Pancreas (tissue), 10 donors: ENCODE results near the gene CTPS2. TPM values are rescaled to one million over a fixed set of nuclear protein-coding genes. Genes with fewer than 3 reads are reported as not detected.
"Not testable (repeated sequence)": the region's sequence is repeated elsewhere in the genome, so short reads cannot be mapped to it uniquely, and the experiment has no call there.

Experiments
- ATAC-seq, 4 donors: fragments of 200-7000 bp; cut with Tn5 transposase; one replicate each; pipeline versions ENCODE4 v1.8.0 to v1.9.1; 2020; ENCODE audit warnings: mild to moderate bottlenecking in 4 of 4, moderate library complexity in 4 of 4
- DNase-seq, 6 donors: peaks; one replicate each; pipeline ENCODE4 v3.0.0-alpha.2; 2020
- FAIRE-seq: peaks from 2 replicates; lab custom pipeline; 2012; peaks lifted over from hg19 to GRCh38; lab: Jason Lieb, UNC
- H3K27ac ChIP-seq, 4 donors: fragments of 200-600 bp; sonication (generic); 1 replicate in 3 of 4; 2 replicates in 1 of 4; pipeline versions ENCODE4 v1.5.0 to v1.8.0; 2020
- H3K27me3 ChIP-seq, 4 donors: fragments of 200-600 bp; one replicate each; pipeline ENCODE4 v1.8.0; 2021
- H3K36me3 ChIP-seq, 3 donors: fragments of 200-600 bp; sonication (generic) in 1 of 3; one replicate each; pipeline versions ENCODE4 v1.5.0 to v1.8.0; 2020 to 2021
- H3K4me1 ChIP-seq, 3 donors: fragments of 200-600 bp; one replicate each; pipeline ENCODE4 v1.8.0; 2021
- H3K4me3 ChIP-seq, 4 donors: fragments of 200-600 bp; sonication (generic) in 2 of 4; one replicate each; pipeline versions ENCODE4 v1.5.0 to v1.8.0; 2020 to 2021
- H3K9me3 ChIP-seq, 4 donors: fragments of 200-600 bp; one replicate each; pipeline ENCODE4 v1.8.0; 2021
- CTCF ChIP-seq, 4 donors: fragments of 200-600 bp; sonication (generic) in 3 of 4; IDR thresholded peaks; one replicate each; pipeline versions ENCODE4 v1.5.0 to v1.8.0; 2021; ENCODE audit warnings: antibody characterized with exemption in 4 of 4
- WGBS, 2 donors: extraction: QIAGEN DNeasy Blood & Tissue Kit; methylation state at CpG; one replicate each; pipeline ENCODE4 v1.1.7; 2013; 5-methylcytosine and 5-hydroxymethylcytosine counted together
- intact Hi-C, 3 donors: fragments of 100-400 bp; cut with DNase I; formaldehyde crosslinking; loops; one replicate each; pipeline versions ENCODE4 v1.11.1 to v1.14.2; 2022
- polyA plus RNA-seq, 2 donors: library from polyadenylated mRNA; stranded (reverse); fragments of 200-250 nt; gene quantifications; one replicate each; pipeline ENCODE4 v1.2.3, GENCODE V29; 2013
- total RNA-seq, 6 donors: library from RNA; stranded (reverse); fragmentation: NEBNext Ultra II Directional in 4 of 6; extraction: Animal tissue kit (Norgen Biotek cat#: 25700) in 4 of 6; gene quantifications; one replicate each; pipeline versions ENCODE4 v1.2.1 to v1.2.4, GENCODE V29; 2021 to 2023
- donor health status: healthy with polysubstance abuse.
- donor health status: DM: no; HTN: no; CAD: no; lungs with moderate emphysema.
- donor health status: DM: no; HTN: no; CAD: no.
- donor health status: control.
- donor health status: control.
- donor health status: Bipolar disorder and iron deficiency.
- donor health status: DM: yes; HTN: yes; CAD: no.
- donor health status: DM: no; HTN: no; CAD: no.
- donor health status: DM: no; HTN: no; CAD: no.
- donor health status: DM: yes; HTN: yes; CAD: no.

The CTPS2 gene
- total and polyA plus RNA-seq, 8 donors, result 5.7 to 13.3 (median 8.8) TPM

- no peaks in the 10 kb centered on the region for H3K36me3 ChIP-seq
- intact Hi-C loops, result no loop called here
- H3K4me3 ChIP-seq, result no peak overlapping the region
- no peaks in the 10 kb centered on the region for H3K9me3 ChIP-seq
- no peak overlapping the region for H3K27ac ChIP-seq
- no peak for DNase-seq
- FAIRE-seq, result no peak
- H3K27me3 ChIP-seq, result no peaks in the 10 kb centered on the region
- no peaks in the 10 kb centered on the region for H3K4me1 ChIP-seq
- WGBS, 2 donors, result 37 to 64% methylated on average over 1 of the region's 1 CpG
- no peak for ATAC-seq
- TF ChIP-seq CTCF (IDR thresholded peaks at IDR 0.05), result no peak
Measured at GRCh38 chrX:16617382-16617781, 95.1 kb downstream of the CTPS2 start.

- FAIRE-seq (no peak), ATAC-seq (no peak), DNase-seq (no peak)
- H3K4me3 ChIP-seq, result no peak overlapping the region
- intact Hi-C loops, result no loop called here
- no peaks in the 10 kb centered on the region for H3K4me1 ChIP-seq
- H3K27ac ChIP-seq, result no peak overlapping the region
- no peak for TF ChIP-seq CTCF (IDR thresholded peaks at IDR 0.05)
- 80 to 92% methylated on average over 6 of the region's 6 CpGs for whole genome bisulfite sequencing, 2 donors
- H3K36me3 ChIP-seq, result no peaks in the 10 kb centered on the region
- peaks cover 0 to 7% (median 0%) of the 10 kb centered on the region in 4 donors for H3K27me3 ChIP-seq
- H3K9me3 ChIP-seq, result no peaks in the 10 kb centered on the region
Measured at GRCh38 chrX:16612257-16612897, 100.1 kb downstream of the CTPS2 start.

GRCh38 chrX:16610654-16611053 lies 101.8 kb downstream of the CTPS2 start:
- intact Hi-C loops, DNase-seq, H3K4me1 ChIP-seq, FAIRE-seq, H3K27ac ChIP-seq, H3K9me3 ChIP-seq, H3K27me3 ChIP-seq, H3K4me3 ChIP-seq, ATAC-seq, H3K36me3 ChIP-seq: not testable (repeated sequence)
- 87 to 93% methylated on average over 3 of the region's 3 CpGs for WGBS, 2 donors

- no peaks in the 10 kb centered on the region for H3K36me3 ChIP-seq
- 93% methylated on average over 1 of the region's 1 CpG for WGBS, 2 donors
- DNase-seq (no peak), FAIRE-seq (no peak), ATAC-seq (no peak)
- peaks cover 0 to 7% (median 0%) of the 10 kb centered on the region in 4 donors for H3K27me3 ChIP-seq
- no peak overlapping the region for H3K27ac ChIP-seq
- no peak for TF ChIP-seq CTCF (IDR thresholded peaks at IDR 0.05)
- no peak overlapping the region for H3K4me3 ChIP-seq
- intact Hi-C loops, result no loop called here
- H3K4me1 ChIP-seq, result no peaks in the 10 kb centered on the region
- H3K9me3 ChIP-seq, result no peaks in the 10 kb centered on the region
Measured at GRCh38 chrX:16610121-16610621, 102.3 kb downstream of the CTPS2 start.

GRCh38 chrX:16606142-16606720 lies 106.2 kb downstream of the CTPS2 start:
- peaks cover 0 to 7% (median 0%) of the 10 kb centered on the region in 4 donors for H3K27me3 ChIP-seq
- H3K4me1 ChIP-seq, result no peaks in the 10 kb centered on the region
- ATAC-seq (no peak), DNase-seq (no peak), FAIRE-seq (no peak)
- no peaks in the 10 kb centered on the region for H3K36me3 ChIP-seq
- TF ChIP-seq CTCF (IDR thresholded peaks at IDR 0.05), result no peak
- intact Hi-C loops, result no loop called here
- 91 to 94% methylated on average over 4 of the region's 4 CpGs for WGBS, 2 donors
- no peaks in the 10 kb centered on the region for H3K9me3 ChIP-seq
- no peak overlapping the region for H3K4me3 ChIP-seq
- H3K27ac ChIP-seq, result no peak overlapping the region
